ENCODE results near the gene DCST1.

The DCST1 gene

DNA sequence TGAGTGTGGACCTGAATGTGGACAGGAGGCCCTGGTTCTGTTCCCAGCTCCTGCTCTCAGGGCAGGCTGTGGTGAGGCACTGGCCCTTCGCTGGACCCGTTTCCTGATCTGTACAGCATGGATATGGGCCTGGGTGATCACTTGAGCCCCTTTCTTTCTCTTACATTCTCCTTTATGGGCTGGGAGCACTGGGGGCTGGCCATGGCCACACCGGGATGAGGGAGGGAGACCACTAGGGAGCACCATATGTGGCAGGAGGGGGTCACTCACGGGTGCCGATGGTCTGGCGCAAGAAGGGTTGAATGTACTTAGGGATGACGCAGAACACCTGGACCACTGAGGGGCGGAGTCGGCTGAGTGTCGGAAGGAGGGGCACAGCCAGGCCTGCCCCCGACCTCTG, 2.7 kb upstream of the DCST1 start:
- in situ Hi-C loops (cut with MboI; ENCODE audit: low sequenced_read_pairs), result no loop called here

DNA sequence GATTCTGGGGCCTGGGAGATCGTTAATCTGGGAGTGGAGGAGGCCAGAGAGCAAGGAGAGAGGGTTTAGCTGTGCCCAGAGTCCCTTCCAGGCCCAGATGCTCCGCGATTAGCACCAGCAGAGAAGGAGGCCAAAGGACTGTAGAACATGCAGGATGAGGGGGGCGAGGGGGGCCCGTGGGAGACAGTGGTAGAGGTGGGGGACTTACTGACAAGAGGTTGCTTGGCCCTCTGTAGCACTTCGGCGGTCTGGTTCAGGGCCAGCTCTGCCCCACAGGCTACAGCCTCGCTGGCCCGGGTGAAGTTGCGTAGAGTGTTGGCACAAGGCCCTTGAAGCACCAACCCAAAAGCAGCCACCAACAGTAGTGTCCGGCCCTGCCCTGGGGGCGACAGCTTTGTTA, 738 bp upstream of the DCST1 start:
- in situ Hi-C loops (cut with MboI; ENCODE audit: low sequenced_read_pairs), result no loop called here

- in situ Hi-C loops (cut with MboI; ENCODE audit: low sequenced_read_pairs), result no loop called here
Measured at GRCh38 chr1:155034318-155035208, 939 bp downstream of the DCST1 start.

DNA sequence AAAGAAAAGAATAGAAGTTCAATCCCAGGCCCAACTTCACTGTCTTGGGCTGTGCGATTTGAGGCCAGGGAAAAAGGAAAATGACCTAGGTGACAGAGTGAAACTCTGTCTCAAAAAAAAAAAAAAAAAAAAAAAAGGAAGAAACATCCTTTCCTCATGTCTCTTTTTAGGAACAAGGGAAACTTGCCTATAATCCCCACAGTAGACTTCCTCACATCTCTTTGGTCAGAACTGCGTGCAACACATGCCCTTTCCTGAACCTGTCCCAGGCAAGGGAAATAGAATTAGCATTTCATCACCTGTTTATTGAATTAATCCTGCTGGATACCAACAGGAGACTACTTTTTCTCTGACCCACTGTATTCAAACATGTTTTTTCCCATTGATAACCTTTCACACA, 2.3 kb downstream of the DCST1 start:
- in situ Hi-C loops (cut with MboI; ENCODE audit: low sequenced_read_pairs), result no loop called here

DNA sequence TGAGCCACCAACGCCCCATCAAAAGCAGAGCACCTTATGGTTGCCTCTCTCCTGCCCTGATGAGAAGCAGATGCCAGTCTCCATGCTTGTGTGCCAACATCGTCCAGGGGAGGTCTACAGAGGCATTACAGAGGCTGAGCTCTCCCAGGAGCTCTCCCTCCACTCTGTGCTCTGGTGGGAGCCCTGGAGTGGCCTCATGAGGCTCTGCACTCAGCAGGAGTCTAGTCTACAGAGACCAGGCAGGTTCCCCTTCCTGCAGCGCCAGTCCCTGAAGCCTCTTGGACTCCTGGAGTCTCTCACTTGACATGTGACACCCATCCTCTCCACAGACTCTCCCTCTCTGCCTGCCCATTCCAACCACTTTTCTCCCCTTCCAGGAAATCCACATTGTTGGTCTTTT, 3.4 kb downstream of the DCST1 start:
- in situ Hi-C loops (cut with MboI; ENCODE audit: low sequenced_read_pairs), result no loop called here

DNA sequence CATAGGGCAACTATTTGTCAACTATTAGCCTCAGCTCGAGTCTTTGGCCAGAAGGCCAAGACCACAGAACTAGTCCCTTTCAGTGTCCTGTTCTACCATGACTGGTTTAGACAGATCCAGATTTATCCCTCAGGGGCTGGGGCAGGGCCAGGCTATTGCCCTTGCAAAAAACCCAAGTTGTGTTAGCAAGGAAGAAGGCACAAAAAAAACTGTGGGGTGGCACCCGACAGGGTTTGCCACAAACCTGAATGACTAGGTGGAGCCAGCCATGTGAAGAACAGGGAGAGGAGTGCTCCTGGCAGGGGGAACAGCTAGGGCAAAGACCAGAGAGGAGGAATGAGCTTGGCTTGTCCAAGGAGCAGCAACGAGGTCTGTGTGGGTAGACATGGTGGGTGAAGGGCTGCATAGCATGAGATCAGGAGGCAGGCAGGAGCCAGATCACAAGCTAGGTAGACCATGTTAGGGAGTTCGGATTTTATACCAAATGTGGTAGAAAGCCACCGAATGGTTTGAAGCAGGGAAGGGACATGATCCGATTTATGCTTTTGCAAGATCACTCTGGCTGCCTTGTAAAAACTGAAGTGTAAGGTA, 4.3 kb downstream of the DCST1 start:
- in situ Hi-C loops (cut with MboI; ENCODE audit: low sequenced_read_pairs), result no loop called here

DNA sequence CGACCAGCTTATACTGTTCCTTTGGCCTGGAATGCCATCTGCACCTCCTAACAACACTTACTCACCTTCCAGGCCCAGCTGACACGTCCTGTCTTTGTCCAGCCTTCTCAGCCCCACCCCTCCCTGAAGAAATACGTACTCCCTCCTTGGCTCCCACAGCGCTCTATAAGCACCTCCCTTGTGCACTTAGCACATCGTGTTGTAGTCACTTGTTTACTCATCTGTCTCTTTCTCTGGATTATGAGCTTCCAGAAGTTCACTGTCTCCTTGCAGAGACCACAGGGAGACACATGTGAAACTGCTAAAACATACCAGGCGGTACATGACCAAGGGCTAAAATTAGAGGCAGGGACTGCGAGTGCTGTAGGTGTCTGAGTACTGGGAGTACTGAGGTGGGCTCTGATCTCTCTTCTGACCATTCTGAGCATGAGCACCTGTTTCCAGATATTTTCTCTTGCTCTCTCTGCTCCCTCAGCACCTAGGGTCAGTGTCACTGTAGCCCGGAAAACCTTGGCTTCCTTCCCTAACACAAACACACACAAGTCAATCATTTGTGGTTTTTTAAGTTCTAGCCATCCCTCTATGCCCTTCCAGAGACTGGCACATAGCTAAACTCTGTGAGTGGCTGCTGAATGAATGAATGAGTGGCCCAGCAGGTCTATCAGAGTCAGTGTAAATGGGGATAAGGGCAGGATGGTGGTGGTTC, 5.1 kb downstream of the DCST1 start:
- in situ Hi-C loops (cut with MboI; ENCODE audit: low sequenced_read_pairs), result no loop called here

GRCh38 chr1:155039308-155039669, 5.7 kb downstream of the DCST1 start:
- in situ Hi-C loops (cut with MboI; ENCODE audit: low sequenced_read_pairs), result no loop called here

GRCh38 chr1:155040358-155041093, 6.9 kb downstream of the DCST1 start:
- in situ Hi-C loops (cut with MboI; ENCODE audit: low sequenced_read_pairs), result no loop called here

DNA sequence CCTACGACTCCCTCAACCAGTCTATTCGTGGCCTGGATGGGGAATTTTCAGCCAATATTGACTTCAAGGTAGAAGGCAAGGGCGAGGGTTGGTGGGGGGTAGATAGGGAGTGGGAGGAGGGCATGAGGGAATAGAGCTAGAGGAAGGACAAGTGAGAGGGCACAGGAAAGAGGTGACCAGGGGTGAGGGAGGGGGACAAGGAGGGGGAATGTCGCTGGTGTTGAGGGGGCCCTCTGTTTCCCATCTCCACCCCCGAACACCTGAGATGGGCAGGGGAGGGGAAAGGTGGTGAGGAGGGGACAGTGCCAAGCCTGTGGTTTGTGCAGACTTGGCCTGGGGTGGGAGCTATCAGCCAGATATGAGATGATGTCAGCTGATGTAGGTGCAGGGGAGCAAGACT, 9.2 kb downstream of the DCST1 start:
- in situ Hi-C loops (cut with MboI; ENCODE audit: low sequenced_read_pairs), result no loop called here

DNA sequence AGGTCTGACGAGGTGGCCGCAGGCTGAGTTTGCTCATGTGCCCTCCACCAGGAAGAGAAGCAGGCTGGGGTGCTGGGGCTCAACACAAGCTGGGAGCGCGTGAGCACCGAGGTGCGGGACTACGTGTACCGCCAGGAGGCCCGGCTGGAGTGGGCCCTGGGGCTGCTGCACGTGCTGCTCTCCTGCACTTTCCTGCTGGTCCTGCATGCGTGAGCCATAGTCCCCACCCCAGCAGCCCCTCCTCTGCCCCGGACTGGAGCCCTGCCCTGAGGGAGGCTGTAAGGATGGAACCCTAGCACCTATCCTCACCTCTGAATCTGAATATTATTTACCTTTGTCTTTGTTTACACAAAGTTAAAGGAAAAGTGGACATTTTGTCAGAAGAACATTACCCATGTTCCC, 9.7 kb downstream of the DCST1 start:
- in situ Hi-C loops (cut with MboI; ENCODE audit: low sequenced_read_pairs), result no loop called here

DNA sequence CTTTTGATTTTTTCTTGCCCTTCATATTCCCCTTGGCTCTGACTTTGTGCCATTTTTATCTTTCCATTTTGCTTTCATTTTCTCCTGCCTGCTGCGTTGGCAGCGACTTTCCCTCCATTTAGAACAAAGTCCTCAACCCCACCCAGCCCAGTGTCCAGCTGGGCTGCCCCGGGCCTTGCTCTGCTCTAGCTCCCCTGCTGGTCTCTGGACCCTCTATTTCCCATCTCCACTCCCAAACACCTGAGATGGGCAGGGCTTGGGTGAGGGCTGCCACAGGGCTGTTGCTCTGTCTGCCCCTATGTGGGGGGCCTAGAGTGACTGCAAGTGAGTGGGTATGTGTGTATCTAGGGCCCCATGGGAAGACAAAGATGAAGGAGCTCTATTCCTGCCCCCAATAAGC, 10.2 kb downstream of the DCST1 start:
- in situ Hi-C loops (cut with MboI; ENCODE audit: low sequenced_read_pairs), result no loop called here

DNA sequence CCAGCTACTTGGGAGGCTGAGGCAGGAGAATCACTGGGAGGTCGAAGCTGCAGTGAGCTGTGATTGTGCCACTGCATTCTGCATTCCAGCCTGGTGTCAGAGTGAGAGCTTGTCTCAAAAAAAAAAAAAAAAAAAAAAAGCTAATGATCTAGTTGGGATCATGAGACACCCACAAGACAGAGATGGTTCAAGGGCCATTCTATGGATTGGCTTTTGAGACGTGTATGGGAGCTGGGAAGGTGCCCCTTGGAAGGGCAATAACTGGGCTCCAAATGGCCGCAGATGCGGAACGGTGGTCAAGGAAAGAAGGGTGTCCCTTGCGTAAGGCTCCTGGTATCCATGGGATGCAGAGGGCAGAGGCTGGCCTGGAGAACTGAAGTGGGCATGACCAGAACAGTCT, 10.7 kb downstream of the DCST1 start:
- in situ Hi-C loops (cut with MboI; ENCODE audit: low sequenced_read_pairs), result no loop called here

GRCh38 chr1:155044812-155045657, 11.4 kb downstream of the DCST1 start:
- in situ Hi-C loops (cut with MboI; ENCODE audit: low sequenced_read_pairs), result no loop called here

DNA sequence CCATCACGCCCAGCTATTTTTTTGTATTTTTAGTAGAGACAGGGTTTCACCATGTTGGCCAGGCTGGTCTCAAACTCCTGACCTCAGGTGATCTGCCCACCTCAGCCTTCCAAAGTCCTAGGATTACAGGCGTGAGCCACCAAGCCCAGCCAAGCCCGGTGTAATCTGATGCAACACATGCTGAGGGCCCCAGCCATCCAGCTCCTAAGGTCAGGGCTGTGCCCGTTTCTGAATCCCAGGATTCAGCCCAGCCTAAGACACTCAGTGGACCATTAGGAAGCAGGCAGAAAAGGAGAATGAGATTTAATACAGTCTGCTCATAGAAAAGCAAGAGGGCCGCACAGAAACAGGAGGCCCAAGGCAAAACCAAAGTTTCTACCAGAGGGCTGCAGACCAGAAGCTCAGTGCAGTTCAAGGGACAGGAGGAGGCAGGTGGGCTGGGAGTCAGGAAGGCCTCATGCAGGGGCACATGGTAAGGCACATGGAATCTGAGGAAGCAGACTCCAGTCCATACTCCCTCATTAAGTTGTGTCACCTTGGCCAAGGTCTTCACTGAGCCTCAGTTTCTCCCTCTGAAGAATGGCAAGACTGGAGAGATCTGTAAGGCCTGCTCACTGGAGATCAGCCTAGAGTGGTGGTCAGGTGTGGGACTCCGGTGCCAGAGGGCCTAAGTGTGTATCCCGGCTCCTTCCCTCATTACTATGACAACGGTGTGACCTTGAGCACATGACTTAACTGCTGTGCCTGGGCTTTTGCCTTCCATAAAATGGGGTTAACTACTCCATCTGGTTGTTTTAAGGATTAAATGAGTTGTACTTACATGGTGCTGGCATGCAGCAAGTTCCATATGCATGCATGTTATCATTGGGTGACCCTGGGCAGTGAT, 15.1 kb downstream of the DCST1 start:
- in situ Hi-C loops (cut with MboI; ENCODE audit: low sequenced_read_pairs), result no loop called here

GRCh38 chr1:155049651-155050559, 16.3 kb downstream of the DCST1 start:
- in situ Hi-C loops (cut with MboI; ENCODE audit: low sequenced_read_pairs), result no loop called here

GRCh38 chr1:155050560-155051341, 17.1 kb downstream of the DCST1 start, which contains the start of gene ADAM15:
ADAM15 (plus strand) TSS chr1:155051316; CDS start chr1:155051387, 71 bp downstream.
- in situ Hi-C loops (cut with MboI; ENCODE audit: low sequenced_read_pairs), result no loop called here

All from HL-60/S4 treated with retinoic acid at 250 ng/mL for 4 days and 3 days (cell line).